ENCODE data around the gene AREG. TPM values are rescaled to one million over a fixed set of nuclear protein-coding genes. Genes with fewer than 3 reads are reported as not detected.

AREG gene
- total and polyA plus RNA-seq, 2 experiments from 2014 or later = 0.45 TPM; not detected in 1

DNA sequence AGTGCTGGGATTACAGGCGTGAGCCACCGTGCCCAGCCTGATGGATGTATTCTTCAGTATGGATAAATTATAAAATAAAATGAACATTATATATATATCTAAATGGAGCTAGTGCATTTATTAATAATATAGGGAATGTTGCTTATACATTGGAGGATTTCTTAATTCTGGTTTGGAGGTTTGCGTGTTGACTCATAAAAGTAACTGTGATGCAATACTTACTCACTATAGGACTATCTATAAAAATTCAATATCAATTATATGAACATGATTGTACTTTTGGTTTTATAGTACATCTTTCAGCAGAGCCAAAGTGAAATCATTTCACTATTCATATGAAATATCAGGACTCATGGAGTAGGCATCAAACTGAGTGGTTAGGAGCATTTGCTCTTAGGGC lies 3.2 kb upstream of the AREG start:
- H3K27ac Mint-ChIP-seq = no peak overlapping the region
- H3K4me1 Mint-ChIP-seq = peaks cover 3% of the 10 kb centered on the region; the same call in 2 of the 3 replicates
- no peak for ATAC-seq
- H3K4me3 ChIP-seq = no peak overlapping the region
- no peaks in the 10 kb centered on the region for H4K20me1 ChIP-seq (replicated peaks; ENCODE audit: insufficient read depth)
- no peaks in the 10 kb centered on the region for H3K79me2 ChIP-seq (replicated peaks; ENCODE audit: insufficient read depth)
- no peaks in the 10 kb centered on the region for H3K36me3 ChIP-seq (ENCODE audit: insufficient read depth)
- H3K4me3 Mint-ChIP-seq = no peak overlapping the region
- no peak overlapping the region for H3K27ac ChIP-seq (ENCODE audit: low read depth)
- no peak overlapping the region for H3K4me2 ChIP-seq
- H3K9me2 ChIP-seq (ENCODE audit: insufficient read depth) = no peaks in the 10 kb centered on the region
- H2AFZ ChIP-seq = no peak overlapping the region
- peaks cover 7% of the 10 kb centered on the region; the same call in 1 of the 2 replicates for H3K4me1 ChIP-seq (ENCODE audit: insufficient read depth)
- DNase-seq (ENCODE audit: low spot score) = no peak
- H3F3A ChIP-seq (replicated peaks; ENCODE audit: low read depth) = peaks cover 5% of the 10 kb centered on the region; the same call in 1 of the 2 replicates
- H3K27me3 Mint-ChIP-seq (ENCODE audit: insufficient read depth, low read depth, poor library complexity) = peaks cover 20% of the 10 kb centered on the region
- no peaks in the 10 kb centered on the region for H3K36me3 Mint-ChIP-seq (ENCODE audit: low read depth)
- TF ChIP-seq ZNF331 (CRISPR knock-in tag; IDR thresholded peaks at IDR 0.05; ENCODE audit: low read depth) = no peak
- no peak for TF ChIP-seq STAT1 (IDR thresholded peaks at IDR 0.05; ENCODE audit: unreplicated experiment)
- TF ChIP-seq JUNB (IDR thresholded peaks at IDR 0.05; ENCODE audit: unreplicated experiment) = no peak
- TF ChIP-seq EZH2phosphoT487 (IDR thresholded peaks at IDR 0.05; ENCODE audit: unreplicated experiment) = no peak
- no peak for TF ChIP-seq EZH2 (IDR thresholded peaks at IDR 0.05; ENCODE audit: low read depth, unreplicated experiment)
- TF ChIP-seq ZNF462 (CRISPR knock-in tag; IDR thresholded peaks at IDR 0.05) = no peak
- TF ChIP-seq, protein P1, sequence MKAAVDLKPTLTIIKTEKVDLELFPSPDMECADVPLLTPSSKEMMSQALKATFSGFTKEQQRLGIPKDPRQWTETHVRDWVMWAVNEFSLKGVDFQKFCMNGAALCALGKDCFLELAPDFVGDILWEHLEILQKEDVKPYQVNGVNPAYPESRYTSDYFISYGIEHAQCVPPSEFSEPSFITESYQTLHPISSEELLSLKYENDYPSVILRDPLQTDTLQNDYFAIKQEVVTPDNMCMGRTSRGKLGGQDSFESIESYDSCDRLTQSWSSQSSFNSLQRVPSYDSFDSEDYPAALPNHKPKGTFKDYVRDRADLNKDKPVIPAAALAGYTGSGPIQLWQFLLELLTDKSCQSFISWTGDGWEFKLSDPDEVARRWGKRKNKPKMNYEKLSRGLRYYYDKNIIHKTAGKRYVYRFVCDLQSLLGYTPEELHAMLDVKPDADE (IDR thresholded peaks at IDR 0.05) = no peak
- TF ChIP-seq ZNF114 (CRISPR knock-in tag; IDR thresholded peaks at IDR 0.05) = no peak
- TF ChIP-seq, protein P2, sequence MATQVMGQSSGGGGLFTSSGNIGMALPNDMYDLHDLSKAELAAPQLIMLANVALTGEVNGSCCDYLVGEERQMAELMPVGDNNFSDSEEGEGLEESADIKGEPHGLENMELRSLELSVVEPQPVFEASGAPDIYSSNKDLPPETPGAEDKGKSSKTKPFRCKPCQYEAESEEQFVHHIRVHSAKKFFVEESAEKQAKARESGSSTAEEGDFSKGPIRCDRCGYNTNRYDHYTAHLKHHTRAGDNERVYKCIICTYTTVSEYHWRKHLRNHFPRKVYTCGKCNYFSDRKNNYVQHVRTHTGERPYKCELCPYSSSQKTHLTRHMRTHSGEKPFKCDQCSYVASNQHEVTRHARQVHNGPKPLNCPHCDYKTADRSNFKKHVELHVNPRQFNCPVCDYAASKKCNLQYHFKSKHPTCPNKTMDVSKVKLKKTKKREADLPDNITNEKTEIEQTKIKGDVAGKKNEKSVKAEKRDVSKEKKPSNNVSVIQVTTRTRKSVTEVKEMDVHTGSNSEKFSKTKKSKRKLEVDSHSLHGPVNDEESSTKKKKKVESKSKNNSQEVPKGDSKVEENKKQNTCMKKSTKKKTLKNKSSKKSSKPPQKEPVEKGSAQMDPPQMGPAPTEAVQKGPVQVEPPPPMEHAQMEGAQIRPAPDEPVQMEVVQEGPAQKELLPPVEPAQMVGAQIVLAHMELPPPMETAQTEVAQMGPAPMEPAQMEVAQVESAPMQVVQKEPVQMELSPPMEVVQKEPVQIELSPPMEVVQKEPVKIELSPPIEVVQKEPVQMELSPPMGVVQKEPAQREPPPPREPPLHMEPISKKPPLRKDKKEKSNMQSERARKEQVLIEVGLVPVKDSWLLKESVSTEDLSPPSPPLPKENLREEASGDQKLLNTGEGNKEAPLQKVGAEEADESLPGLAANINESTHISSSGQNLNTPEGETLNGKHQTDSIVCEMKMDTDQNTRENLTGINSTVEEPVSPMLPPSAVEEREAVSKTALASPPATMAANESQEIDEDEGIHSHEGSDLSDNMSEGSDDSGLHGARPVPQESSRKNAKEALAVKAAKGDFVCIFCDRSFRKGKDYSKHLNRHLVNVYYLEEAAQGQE (IDR thresholded peaks at IDR 0.05; ENCODE audit: unreplicated experiment) = no peak
- TF ChIP-seq CTCF (conservative IDR thresholded peaks at IDR 0.05; ENCODE audit: low read depth in 2 of 2) = no peak
- no peak for TF ChIP-seq NANOG (IDR thresholded peaks at IDR 0.05; ENCODE audit: borderline replicate concordance)
- TF ChIP-seq CREB1 (CRISPR knock-in tag; IDR thresholded peaks at IDR 0.05; ENCODE audit: low read depth) = no peak
- TF ChIP-seq POLR2AphosphoS5 (IDR thresholded peaks at IDR 0.05; ENCODE audit: low read depth) = no peak
- H3K27me3 ChIP-seq (ENCODE audit: insufficient read depth) = peaks cover 27% of the 10 kb centered on the region
- no peaks in the 10 kb centered on the region for H3K9me3 Mint-ChIP-seq
